Posterior vena cava (tissue), 2 donors: Measurements from ENCODE around the gene GPR15LG. TPM values are rescaled to one million over a fixed set of nuclear protein-coding genes. Genes with fewer than 3 reads are reported as not detected.

Source experiments
- DNase-seq: peaks from one replicate; pipeline ENCODE4 v3.0.0-alpha.2; 2020; ENCODE audit warnings: low spot score
- intact Hi-C, 2 donors: fragments of 100-400 bp; cut with DNase I; formaldehyde crosslinking; loops; one replicate each; pipeline versions ENCODE4 v1.14.1 to v1.14.2; 2022 to 2023
- total RNA-seq, 2 donors: library from RNA; stranded (reverse); fragmentation: NEBNext Ultra II Directional; extraction: Animal tissue kit (Norgen Biotek cat#: 25700); gene quantifications; one replicate each; pipeline ENCODE4 v1.2.1, GENCODE V29; 2021
- donor health status: DM: yes; HTN: yes; CAD: no.
- donor health status: DM: yes; HTN: yes; CAD: no.

Gene GPR15LG
- total RNA-seq, 2 donors from 2014 or later, result not detected

DNA sequence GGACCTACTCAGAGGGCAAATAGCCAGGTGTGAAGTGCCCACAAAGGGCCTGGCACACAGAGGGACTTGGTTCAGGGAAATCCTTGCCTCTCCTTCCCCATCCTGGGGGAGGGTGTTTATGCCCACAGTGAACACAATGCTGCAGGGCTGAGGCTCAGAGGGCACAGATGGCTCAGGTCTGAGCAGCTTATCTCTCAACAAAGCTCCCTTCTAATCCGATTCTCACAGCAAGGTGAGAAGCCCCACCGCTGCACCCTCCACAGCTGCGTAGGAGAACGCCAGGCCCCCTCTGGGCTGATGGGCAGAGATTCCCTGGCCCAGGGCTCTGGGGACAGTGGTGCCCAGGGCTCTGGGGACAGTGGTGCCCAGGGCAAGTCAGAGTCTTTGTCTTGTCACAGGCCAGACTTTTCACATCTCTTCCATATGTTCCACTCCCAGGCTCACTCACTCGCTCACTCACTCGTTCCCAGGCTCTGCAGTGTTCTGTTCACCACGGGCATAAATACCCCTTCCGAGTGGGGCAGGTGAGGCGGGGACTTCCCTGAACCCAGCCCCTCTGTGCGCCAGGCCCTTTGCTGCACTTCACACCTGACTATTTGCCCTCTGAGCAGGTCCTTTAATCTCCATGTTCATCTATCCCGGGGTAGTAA is 12.1 kb downstream of the GPR15LG start:
- no peak for DNase-seq
- intact Hi-C loops, result no loop called here

DNA sequence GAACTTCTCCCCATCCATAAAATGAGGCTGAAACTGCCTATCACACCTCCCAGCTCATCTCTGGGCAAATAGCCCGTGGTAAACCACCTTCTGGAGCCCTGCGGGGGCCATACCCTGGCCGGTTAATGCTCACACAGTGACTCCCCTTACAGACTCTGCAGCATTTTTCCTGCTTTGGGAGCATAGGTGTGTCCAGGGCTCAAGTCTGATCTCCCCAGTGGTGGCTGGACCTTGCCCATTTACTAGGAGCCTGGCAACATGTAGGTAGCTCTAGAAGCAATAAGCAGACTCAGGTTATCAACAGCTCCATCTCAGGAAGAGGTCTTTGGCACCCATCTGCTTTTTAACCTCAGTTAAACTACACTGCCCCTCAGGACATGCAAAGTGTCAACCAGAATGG is 15.2 kb downstream of the GPR15LG start:
- intact Hi-C loops, result no loop called here
- DNase-seq, result no peak

DNA sequence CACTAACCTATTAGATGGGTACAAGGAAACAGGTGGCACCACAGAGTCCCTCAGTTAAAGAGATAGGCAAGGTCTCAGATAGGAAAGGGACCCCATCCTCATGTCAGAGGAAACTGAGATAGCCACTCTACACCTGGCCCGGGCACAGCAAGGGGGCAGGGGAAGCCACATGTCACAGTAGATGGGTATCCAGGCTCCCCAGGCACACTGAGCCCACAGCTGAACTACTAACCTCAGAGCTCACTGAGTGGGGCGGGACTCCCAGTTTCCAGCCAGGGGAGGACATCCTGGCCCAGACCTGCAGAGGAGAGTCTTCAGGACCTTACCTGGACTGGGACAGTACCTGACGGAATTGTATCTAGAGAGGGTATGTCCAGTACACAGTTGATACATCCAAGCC is 17.0 kb downstream of the GPR15LG start:
- no peak for DNase-seq
- intact Hi-C loops, result loop anchor here in 1 of 2 donors (10.0 kb wide), 2 partner anchors 386 to 466 kb away; no protein-coding TSS in a partner anchor

DNA sequence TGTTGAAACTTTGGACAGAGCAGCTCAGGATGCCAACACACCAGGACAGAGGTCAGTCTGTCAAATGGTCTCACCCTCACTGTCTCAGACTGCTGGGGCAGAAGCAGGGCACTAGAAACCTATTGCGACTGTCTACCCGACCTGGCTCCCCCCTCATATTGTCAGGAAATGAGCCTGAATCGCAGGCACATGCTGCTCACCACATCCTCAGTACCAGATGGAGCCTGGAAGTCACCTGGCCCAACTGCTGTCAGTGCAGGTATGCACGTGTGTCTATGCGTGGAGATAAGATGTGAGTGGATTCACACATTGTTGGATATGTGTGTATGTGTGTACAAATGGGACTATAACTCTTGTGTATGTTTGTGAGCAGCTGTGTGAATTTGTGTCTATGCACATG is 17.5 kb downstream of the GPR15LG start:
- DNase-seq, result no peak
- intact Hi-C loops, result loop anchor here in 1 of 2 donors (10.0 kb wide), 2 partner anchors 386 to 466 kb away; no protein-coding TSS in a partner anchor

DNA sequence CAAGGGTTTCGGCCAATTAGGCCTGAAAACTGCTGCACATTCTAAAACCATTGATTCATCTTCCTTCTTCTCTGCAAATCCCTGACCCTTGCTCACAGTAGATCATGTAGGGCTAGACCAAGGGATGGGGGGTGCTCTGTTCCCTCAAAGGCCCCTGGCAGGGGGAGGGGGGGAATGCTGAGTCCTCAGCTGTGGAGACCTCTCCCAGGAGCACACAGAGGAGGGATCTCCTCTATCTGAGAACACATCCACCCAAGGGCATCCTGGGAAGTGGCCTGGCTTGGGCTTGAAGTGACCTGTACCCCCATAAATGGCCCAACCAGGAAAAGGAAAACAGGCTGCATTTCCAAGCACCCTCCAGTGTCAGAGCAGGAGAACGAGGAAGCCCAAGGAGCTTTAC is 19.7 kb downstream of the GPR15LG start:
- DNase-seq, result no peak
- intact Hi-C loops, result loop anchor here in 1 of 2 donors (10.0 kb wide), 2 partner anchors 389 to 469 kb away; no protein-coding TSS in a partner anchor

DNA sequence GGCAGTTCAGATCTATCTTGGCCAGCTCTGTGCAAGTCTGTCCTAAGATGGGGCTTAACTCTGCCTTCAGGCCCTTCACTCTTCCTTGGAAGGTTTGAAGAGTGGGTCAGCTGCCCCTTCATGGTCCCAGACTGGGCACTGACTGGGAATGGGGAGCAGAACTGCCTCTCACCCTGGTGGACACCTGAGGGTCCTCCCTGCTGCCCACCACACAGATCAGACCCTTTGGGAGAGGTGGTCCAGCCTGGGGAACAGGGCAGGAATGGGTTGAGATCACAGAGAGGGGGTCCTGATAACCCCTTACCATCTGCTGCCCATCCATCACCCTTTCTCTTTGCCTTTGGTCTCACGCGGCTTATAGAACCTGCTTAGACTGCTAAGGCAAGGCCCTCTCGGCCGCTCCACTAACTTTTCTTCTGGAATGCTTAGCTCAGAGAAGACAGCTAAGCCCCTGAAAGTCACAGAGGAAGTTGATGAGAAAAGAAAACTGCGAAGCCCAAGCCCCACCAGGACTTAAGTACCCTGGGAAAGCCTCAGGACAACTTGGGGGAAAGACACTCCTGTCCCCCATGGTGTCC is 20.3 kb downstream of the GPR15LG start:
- DNase-seq, result no peak
- intact Hi-C loops, result loop anchor here in 1 of 2 donors (10.0 kb wide), 2 partner anchors 389 to 469 kb away; no protein-coding TSS in a partner anchor

DNA sequence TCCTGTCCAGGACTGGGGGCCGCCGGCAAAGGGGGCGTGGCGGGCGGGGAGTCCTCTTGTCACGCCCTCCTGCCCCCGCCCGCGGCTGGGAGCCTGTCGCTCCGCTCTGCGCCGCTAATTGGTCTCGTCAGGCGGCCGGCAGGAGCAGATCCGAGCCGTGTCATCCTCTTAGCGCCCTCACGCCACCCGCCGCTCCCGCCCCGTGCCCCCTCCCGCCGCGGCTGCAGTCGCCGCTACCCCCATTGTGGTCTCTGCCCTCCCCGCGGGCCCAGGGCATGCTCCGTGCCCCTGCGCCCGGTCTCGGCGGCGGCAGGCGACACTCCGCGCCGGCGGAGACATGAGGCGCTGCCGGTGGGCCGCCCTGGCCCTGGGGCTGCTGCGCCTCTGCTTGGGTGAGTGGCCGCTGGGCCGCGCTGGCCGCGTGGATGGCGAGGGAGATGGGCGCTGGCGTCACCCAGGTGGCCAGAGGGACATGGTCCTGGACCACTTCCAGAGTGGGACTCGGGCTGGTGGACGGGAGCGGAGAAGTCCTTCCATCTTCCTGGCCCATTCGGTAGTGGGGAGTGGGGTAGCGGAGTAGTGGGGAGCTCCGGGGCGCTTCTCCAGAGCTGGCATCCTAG is 20.9 kb downstream of the GPR15LG start, which contains the start of gene CDHR1:
Gene CDHR1 (plus strand): TSS at position 114 of the 620 bp plus-strand sequence. CDS start 224 bp downstream, at position 338.
- intact Hi-C loops, result loop anchor here in 1 of 2 donors (10.0 kb wide), 2 partner anchors 390 to 470 kb away; no protein-coding TSS in a partner anchor

DNA sequence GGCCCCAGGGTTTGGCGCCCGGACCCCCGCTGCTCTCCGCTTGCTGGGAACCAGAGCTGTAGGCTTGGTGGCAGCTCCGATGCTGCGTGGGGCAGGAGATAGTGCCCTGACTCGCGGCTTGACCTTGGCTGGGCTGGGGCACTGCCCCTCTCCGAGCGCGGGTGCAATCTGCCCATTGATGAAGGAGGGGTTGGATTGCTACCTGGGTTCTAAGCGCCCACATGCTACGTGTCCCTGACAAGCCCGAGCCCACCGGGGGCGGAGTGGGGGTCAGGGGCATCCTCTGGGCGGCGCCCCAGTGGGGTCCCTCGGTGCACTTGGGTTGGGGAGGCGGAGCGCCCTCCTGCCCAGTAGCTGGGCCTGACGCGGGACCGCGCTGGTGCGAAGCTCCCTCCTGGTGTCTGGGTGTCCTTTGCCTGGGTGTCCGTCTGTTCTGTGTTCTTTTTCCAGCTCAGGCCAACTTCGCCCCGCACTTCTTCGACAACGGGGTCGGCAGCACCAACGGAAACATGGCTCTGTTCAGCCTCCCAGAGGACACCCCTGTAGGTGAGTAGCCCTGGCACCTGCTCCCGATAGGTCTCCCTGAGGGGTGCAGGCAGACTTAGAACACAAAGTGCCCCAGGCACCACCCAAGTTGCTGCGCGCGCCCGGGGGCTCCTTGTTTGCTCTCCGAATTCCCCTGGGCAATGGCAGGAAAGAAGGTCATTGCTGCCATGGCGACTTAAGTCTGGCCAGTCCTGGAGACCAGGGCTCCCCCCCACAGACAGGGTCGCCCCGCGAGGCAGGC is 21.6 kb downstream of the GPR15LG start:
- intact Hi-C loops, result loop anchor here in 1 of 2 donors (10.0 kb wide), 2 partner anchors 390 to 470 kb away; no protein-coding TSS in a partner anchor
- DNase-seq, result no peak

More for the DNA sequence above, 20.9 kb downstream of the GPR15LG start, which contains the start of gene CDHR1:
- no peak for DNase-seq

DNA sequence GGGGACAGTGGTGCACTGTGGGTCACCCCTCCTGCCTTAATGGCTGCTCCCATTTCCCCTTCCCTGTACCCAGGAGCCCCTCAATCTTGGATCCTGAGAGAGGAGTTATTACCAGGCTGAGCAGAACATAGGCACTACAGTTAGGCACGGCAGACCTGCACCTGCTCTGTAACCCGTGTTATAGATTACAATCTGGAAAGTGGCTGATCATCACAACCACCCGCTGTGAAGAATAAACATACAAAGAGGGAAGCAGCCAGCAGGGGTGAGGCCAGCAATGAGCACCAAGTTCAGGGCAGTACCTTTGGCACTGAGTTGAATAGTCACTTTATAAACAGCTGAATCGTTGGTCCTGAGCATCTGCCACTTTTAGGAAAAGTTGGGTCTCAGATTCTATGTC is 22.5 kb downstream of the GPR15LG start:
- no peak for DNase-seq
- intact Hi-C loops, result loop anchor here in 1 of 2 donors (10.0 kb wide), 2 partner anchors 391 to 471 kb away; no protein-coding TSS in a partner anchor

DNA sequence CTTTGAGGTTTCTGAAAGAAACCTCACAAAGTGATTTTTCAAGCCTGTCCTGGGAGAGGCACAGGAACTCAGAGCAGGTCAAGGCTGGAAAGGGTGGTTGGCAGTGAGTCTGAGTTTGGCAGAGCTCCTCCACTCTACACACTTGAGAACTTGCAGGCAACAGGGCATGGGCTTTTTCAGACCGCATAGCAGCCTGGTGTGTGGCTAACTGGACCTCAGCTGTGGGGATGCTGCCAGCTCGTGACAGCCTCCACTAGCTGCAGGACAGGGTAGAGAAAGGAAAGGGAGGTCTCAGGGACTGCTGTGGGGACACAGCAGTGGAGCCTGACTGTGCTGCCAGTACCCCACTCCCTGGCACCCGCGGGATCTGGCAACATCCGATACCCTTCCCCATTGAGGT is 23.3 kb downstream of the GPR15LG start:
- intact Hi-C loops, result loop anchor here in 1 of 2 donors (10.0 kb wide), 2 partner anchors 392 to 472 kb away; no protein-coding TSS in a partner anchor
- DNase-seq, result peak; percentile 52

DNA sequence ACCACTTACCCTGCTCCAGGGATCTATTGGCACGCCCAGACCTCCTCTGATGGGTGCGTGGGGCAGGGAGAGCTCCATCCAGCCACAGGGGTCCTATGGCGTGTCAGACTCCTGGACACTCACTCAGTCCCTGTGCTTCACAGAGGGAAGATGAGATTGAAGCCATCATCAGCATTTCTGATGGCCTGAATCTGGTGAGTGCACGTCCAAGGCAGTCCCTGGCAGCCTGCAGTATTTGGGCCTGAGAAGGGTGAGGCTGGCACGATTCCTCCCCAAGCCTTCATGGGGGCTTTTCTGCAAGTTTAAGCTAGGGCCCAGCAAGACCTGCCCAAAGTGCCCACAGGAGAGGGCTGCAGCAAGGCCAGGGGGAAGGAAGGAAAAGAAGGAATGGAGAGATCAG is 24.0 kb downstream of the GPR15LG start:
- intact Hi-C loops, result loop anchor here in 1 of 2 donors (10.0 kb wide), 2 partner anchors 393 to 473 kb away; no protein-coding TSS in a partner anchor

DNA sequence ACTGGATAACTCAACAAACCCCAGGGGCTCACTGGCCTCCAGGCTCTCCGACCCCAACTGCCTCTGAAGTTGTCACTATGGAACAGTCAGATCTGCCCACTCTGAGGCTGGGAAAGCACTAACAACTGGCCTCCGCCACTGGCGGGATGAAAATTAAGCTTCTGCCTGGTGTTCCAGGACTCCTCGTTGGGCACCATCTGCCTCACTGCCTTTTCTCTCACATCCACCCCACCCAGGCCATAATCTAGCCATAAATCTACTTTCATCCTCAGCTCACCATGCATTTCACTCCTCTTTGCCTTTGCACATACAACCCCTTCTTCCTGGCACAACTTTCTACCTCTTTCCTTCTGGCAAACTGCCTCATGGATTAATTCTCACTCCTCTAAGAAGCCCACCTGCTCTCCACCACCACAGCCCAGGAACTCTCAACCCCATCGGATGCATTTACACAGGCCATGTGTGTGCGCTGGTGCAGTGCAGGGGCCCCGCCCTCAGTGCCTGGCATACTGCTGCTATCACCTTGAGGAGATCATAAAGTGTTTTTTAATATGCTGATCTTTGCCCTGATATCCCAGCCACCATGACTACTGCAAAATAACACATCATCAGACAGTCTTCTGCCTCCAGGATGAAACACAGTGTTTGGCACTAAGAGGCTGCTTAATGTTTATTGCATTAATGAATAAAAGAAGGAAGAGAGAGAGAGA is 24.8 kb downstream of the GPR15LG start:
- DNase-seq, result peak; percentile 53
- intact Hi-C loops, result loop anchor here in 1 of 2 donors (10.0 kb wide), 2 partner anchors 394 to 474 kb away; no protein-coding TSS in a partner anchor

More for the DNA sequence above, 24.0 kb downstream of the GPR15LG start:
- peak; percentile 47 for DNase-seq

DNA sequence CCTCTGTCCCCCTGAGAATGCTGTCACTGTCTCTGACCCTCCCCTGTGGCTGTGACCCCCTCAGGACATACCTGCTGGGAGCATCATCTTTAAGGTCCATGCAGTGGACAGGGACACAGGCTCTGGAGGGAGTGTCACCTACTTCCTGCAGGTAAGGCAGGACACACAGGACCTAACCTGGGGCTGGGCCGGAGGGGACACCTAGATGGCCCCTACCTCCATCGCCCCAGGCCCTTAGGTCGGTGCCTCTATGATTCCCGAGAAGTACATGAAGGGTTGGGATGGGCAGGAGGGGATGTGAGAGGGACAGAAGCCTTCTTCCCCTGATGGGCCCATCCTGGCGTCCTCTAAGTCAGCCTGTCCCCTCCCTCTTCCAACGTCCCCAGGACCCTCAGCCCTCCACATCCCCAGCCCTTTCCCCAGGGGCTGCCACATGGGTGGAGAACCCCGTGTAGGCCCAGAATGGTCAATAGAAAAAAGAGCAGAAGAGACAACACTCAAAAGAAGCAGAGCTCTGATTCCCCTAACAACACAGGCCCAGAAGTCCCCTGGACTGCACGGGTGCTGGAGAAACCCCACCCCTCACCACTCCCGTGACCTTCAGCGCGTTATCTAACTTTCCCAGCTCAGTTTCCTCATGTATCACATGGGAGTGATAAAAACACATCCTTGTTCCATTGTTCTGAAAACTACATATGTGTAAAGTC is 27.1 kb downstream of the GPR15LG start:
- intact Hi-C loops, result no loop called here
- peak; percentile 57 for DNase-seq

DNA sequence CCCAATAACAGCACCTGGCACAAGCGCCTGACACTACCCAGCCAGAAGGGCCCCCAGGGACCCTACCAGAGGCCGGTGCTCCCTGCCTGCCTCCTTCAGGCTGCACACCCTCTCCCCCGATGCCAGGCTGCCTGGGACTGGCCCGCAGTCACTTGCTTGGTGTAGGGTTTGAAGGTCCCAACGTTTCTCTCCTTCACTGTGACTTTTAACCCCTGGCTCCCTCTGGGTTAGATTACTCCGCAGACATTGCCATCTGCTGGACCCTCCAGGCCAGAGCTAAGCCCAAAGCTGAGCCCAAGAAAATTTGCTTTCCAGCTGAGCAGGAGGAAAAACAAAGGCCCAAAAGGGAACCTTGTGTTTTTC is 27.6 kb downstream of the GPR15LG start:
- intact Hi-C loops, result no loop called here
- no peak for DNase-seq

DNA sequence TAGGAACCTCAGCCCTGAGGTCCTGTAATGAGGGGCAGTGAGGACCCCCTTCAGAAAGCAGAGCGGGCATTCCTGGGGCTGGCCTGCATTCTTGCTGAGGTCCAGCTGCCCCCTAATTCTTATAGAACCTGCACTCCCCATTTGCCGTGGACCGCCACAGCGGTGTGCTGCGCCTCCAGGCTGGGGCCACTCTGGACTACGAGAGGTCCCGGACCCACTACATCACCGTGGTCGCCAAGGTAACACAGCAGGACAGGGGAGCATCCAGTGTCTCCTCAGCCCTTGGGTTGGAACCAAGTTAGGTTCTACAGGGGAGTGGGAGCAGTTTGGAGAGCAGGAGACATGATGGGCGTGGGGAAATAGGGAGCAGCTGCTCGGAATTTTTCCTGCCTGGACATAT is 28.1 kb downstream of the GPR15LG start:
- intact Hi-C loops, result no loop called here
- DNase-seq, result peak; percentile 53

DNA sequence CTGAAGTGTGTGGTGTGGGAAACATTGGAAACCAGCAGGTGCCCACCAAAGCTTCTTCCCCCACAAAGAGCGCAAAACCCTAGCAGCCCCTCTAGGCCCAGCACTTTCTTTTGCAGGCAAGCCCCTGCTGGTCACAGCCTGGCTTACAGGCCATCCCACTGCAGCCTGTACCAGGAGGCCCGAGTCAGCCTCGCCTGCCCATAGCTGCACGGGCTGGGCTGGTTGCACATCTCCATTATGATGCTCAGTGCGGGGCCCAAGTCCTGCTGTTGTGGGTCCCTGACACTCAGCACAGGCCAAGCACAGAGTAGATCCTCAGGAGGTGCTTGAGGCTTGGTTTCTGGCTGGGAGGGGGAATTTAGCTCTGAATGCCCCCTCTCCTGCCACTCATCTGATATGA is 28.7 kb downstream of the GPR15LG start:
- intact Hi-C loops, result no loop called here
- peak; percentile 74 for DNase-seq

DNA sequence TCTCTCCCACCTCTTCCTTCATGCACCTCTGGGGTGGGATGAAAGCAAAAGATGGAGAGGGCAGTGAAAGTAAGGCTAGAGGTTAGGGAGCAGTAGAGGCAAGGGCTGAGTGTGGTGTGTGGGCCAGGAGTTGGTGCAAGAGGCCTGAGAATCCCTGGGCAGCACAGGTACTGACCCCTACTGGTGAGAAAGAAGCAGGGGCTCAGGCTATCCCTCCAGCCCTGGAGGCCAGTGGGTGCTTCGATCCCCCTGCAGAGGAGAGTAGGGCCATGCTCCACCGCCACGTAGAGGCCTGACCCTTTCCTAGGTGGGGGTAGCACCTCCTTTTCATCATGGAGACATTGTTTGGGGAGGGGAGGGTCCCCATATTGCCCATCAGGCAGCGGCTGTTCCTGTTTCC is 30.5 kb downstream of the GPR15LG start:
- peak; percentile 52 for DNase-seq
- intact Hi-C loops, result no loop called here

DNA sequence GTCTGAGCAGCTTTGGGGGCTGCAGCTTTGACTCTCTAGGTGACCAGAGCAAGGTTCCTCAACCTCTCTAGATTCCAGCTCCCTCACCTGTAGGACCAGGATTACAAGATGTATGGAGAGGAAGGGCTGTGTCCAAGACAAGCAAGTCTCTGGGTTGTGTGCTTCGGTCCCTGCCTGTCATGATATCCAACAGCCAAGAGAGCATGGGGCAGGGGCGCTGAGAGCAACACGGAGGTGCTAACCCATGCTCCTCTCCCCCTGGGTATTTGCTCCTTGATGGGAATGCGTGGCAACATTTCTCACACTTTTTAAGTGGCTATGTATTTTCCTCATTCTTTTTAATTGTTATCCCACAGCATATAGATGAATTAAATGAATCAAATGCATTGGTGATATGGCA is 31.0 kb downstream of the GPR15LG start:
- no peak for DNase-seq
- intact Hi-C loops, result no loop called here
